Stomach (tissue), 9 donors: ENCODE results near the gene USHBP1. TPM values are rescaled to one million over a fixed set of nuclear protein-coding genes. Genes with fewer than 3 reads are reported as not detected.

Experiments
- DNase-seq, 2 donors: peaks; one replicate each; pipeline versions ENCODE4 v3.0.0 to v3.0.0-alpha.2; 2013 to 2019
- H3K27ac ChIP-seq, 5 donors: fragments of 200-600 bp in 4 of 5; sonication (generic) in 4 of 5; one replicate each; pipeline ENCODE4 v1.5.1; 2013 to 2019; ENCODE audit warnings: mild to moderate bottlenecking in 1 of 5, moderate library complexity in 1 of 5
- H3K27me3 ChIP-seq, 3 donors: fragments of 200-600 bp; sonication (generic); one replicate each; pipeline ENCODE4 v1.5.1; 2017 to 2019; ENCODE audit warnings: mixed run types in 1 of 3
- H3K36me3 ChIP-seq, 4 donors: fragments of 200-600 bp; sonication (generic); 1 replicate in 3 of 4; 2 replicates in 1 of 4; pipeline ENCODE4 v1.5.1; 2016 to 2019
- H3K4me1 ChIP-seq, 4 donors: fragments of 200-600 bp; sonication (generic); one replicate each; pipeline ENCODE4 v1.5.1; 2016 to 2019
- H3K4me3 ChIP-seq, 4 donors: fragments of 200-600 bp; sonication (generic) in 3 of 4; one replicate each; pipeline ENCODE4 v1.5.1; 2016 to 2019; ENCODE audit warnings: mild to moderate bottlenecking in 1 of 4
- H3K9me3 ChIP-seq, 4 donors: fragments of 200-600 bp; sonication (generic); one replicate each; pipeline ENCODE4 v1.5.1; 2016 to 2019
- CTCF ChIP-seq, 7 experiments: fragments of 450-650 bp in 4 of 7; fragments of 200-600 bp in 3 of 7; sonication (generic) in 3 of 7; IDR thresholded peaks; one replicate each; pipeline ENCODE4 v1.5.1; 2016 to 2019; ENCODE audit warnings: antibody characterized with exemption in 7 of 7, control low read depth in 2 of 7, mild to moderate bottlenecking in 1 of 7
- EP300 ChIP-seq: sonication (generic); formaldehyde crosslinking; IDR thresholded peaks from one replicate; pipeline ENCODE4 v1.6.1; 2017; ENCODE audit warnings: antibody characterized with exemption
- POLR2A ChIP-seq, 4 donors: fragments of 450-650 bp; IDR thresholded peaks; one replicate each; pipeline ENCODE4 v1.6.1; 2016; ENCODE audit warnings: antibody characterized with exemption in 4 of 4, control low read depth in 2 of 4, mild to moderate bottlenecking in 1 of 4, moderate library complexity in 1 of 4
- POLR2AphosphoS5 ChIP-seq, 3 donors: sonication (generic); formaldehyde crosslinking; IDR thresholded peaks; one replicate each; pipeline ENCODE4 v1.6.1; 2016; ENCODE audit warnings: antibody characterized with exemption in 3 of 3
- WGBS, 5 donors: extraction: QIAGEN DNeasy Blood & Tissue Kit in 3 of 5; methylation state at CpG; one replicate each; pipeline versions ENCODE4 v1.1.5 to v1.1.7; 2013 to 2018; 5-methylcytosine and 5-hydroxymethylcytosine counted together
- intact Hi-C: fragments of 100-400 bp; cut with DNase I; formaldehyde crosslinking; loops from one replicate; pipeline ENCODE4 v1.15.1; 2023; ENCODE audit warnings: low total_unique reads
- polyA plus RNA-seq, 3 donors: library from polyadenylated mRNA; stranded (reverse); fragments of 200-250 nt; gene quantifications; one replicate each; pipeline ENCODE4 v1.2.3, GENCODE V29; 2013
- total RNA-seq, 5 donors: library from RNA; depleted of rRNA; stranded (reverse); fragments of >200 nt; gene quantifications; one replicate each; pipeline versions ENCODE4 v1.1.0 to v1.2.3, GENCODE V29; 2014 to 2016
- donor health status: healthy with polysubstance abuse.
- donor health status: Bipolar disorder and iron deficiency.
- donor health status: healthy.

Gene USHBP1
- total and polyA plus RNA-seq, 8 donors: 2.1 to 7.7 (median 3.8) TPM; not detected in 2

DNA sequence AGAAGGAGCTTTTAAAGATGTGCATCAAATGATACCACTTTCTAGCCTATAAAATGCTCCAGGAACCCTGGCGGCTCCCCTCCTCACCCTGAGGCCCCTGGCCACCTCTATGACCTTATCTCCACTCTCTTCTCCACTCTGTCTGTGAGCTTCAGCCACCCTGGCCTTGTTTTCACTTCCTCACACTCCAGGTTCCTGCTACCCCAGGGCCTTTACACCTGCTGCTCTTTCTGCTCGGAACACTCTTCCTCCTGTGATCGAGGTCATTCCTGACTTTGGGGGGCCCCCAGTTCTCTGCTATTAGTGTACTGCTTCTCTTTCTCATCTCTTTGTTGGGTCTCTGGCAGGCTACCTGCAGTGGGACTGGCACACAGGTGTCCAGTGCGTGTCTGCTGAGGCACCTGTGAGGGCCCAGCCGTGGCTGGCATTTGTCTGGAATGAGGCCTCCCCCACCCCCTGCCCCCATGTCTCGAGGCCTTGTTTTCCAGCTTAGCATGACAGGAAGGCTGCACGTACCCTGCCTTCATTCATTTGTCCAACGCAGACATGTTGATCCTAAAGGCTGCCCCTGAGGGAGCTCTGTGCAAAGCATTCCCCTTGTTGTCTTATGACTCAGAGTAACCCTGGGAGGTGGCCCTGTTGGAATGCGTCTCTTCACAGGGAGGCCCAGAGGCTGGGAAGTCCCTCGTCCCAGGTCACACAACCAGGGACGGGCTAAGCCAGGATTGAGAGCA is 47.1 kb upstream of the USHBP1 start:
- WGBS, 5 donors: 62 to 80% (median 65%) methylated on average over 8 to 11 of the region's 11 CpGs
- peak overlapping the region in 1 of 4 donors; percentile 6 for H3K4me3 ChIP-seq
- H3K27me3 ChIP-seq: no peaks in the 10 kb centered on the region
- TF ChIP-seq POLR2A (IDR thresholded peaks at IDR 0.05) (no peak), CTCF (IDR thresholded peaks at IDR 0.05) (no peak), POLR2AphosphoS5 (IDR thresholded peaks at IDR 0.05) (no peak), EP300 (no peak)
- intact Hi-C loops: no loop called here
- H3K9me3 ChIP-seq: no peaks in the 10 kb centered on the region
- DNase-seq: no peak
- H3K36me3 ChIP-seq: peaks cover 26 to 50% (median 30%) of the 10 kb centered on the region in 4 donors
- H3K27ac ChIP-seq: peak overlapping the region in 1 of 5 donors; percentile 50
- H3K4me1 ChIP-seq: peaks cover 31 to 63% (median 43%) of the 10 kb centered on the region in 4 donors

DNA sequence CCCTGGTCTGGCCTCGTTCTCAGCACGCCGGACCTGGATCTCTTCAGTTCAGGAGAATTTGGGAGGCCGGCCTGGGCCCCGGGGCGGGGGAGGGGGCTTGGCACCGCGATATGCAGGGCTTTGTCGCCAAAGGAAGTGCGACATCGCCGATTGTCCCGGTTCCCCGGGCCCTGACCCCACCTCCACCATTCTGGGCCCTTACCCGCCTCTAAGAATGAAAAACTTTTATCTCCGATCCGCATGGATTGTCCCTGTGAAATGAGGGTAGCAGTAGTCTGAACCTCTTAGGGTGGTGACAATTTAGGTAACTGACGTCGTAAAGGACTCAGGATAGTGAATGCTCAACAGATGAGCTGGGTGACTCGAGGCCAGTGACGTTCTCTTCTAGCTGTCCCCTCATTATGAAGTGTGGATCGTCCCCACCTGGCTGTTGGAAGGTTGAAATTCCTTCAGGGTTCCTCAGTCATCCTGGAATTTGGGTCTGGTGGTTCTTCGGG is 45.5 kb upstream of the USHBP1 start:
- no peak for DNase-seq
- H3K27ac ChIP-seq: peak overlapping the region in 4 of 5 donors; percentile 73 to 91 (median 86)
- no peaks in the 10 kb centered on the region for H3K27me3 ChIP-seq
- TF ChIP-seq CTCF (IDR thresholded peaks at IDR 0.05) (no peak), POLR2AphosphoS5 (IDR thresholded peaks at IDR 0.05) (no peak)
- 6 to 8% (median 7%) methylated on average over 20 to 23 of the region's 23 CpGs for WGBS, 5 donors
- H3K4me1 ChIP-seq: peaks cover 38 to 74% (median 56%) of the 10 kb centered on the region in 4 donors
- no peaks in the 10 kb centered on the region for H3K9me3 ChIP-seq
- H3K4me3 ChIP-seq: peak overlapping the region; percentile 72 to 97 (median 86)
- intact Hi-C loops: no loop called here
- peaks cover 14 to 37% (median 15%) of the 10 kb centered on the region in 4 donors for H3K36me3 ChIP-seq

DNA sequence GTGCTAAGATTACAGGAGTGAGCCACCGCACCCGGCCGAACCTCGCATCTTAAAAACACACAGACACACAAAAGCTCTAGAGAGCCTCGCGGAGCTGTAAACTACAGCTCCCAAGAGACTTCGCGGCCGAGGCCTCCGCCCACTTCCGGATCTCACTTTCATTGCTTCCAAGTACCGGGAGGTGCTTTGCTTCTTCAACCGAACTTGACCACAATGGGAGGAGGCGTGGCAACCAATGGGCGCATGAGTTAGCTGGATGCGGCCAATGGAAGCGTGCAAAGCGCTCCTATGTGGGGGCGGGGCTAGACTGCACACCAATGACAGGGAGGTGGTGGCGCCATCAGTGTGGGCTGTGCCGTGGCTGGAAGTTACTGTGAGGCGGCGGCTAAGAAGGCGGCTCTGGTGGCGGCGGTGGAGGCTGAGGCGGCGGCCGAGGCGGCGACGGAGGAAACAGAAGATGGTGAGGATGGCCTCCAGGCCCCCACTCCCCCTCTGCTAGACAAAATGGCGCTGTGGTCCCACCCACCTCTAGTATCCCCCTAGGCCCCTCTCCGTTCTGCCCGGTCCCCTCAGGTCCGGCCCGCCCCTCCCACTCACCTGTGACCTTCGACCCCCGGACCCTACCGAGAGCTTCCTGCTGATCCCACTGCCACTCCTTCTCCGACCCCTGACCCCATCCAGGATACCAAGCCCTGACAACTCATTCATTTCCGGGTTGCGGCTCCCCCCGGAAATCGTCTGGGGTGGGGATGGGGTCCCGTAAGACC is 44.8 kb upstream of the USHBP1 start, which contains the start of gene DDA1:
Gene DDA1, plus strand, starts transcription at position 366 of the 767 bp plus-strand sequence. Its CDS starts 92 bp downstream, at position 458.
- Histone ChIP-seq H3K4me1 (peaks cover 38 to 77% (median 62%) of the 10 kb centered on the region in 4 donors), H3K9me3 (no peaks in the 10 kb centered on the region), H3K4me3 (peak within 1 kb of the TSS; percentile 72 to 97 (median 86)), H3K36me3 (peaks cover 9 to 31% (median 9%) of the 10 kb centered on the region in 4 donors), H3K27me3 (no peaks in the 10 kb centered on the region), H3K27ac (peak within 1 kb of the TSS; percentile 73 to 91 (median 84))
- TF ChIP-seq CTCF (IDR thresholded peaks at IDR 0.05): no peak
- TF ChIP-seq POLR2A (IDR thresholded peaks at IDR 0.05): peak in 2 of 4 donors; percentile 33 to 41
- TF ChIP-seq POLR2AphosphoS5 (IDR thresholded peaks at IDR 0.05): peak; percentile 62 to 91 (median 69)
- TF ChIP-seq EP300: no peak
- whole genome bisulfite sequencing, 5 donors: 0% methylated on average over 30 to 46 of the region's 46 CpGs
- peak; percentile 100 for DNase-seq
- intact Hi-C loops: no loop called here

DNA sequence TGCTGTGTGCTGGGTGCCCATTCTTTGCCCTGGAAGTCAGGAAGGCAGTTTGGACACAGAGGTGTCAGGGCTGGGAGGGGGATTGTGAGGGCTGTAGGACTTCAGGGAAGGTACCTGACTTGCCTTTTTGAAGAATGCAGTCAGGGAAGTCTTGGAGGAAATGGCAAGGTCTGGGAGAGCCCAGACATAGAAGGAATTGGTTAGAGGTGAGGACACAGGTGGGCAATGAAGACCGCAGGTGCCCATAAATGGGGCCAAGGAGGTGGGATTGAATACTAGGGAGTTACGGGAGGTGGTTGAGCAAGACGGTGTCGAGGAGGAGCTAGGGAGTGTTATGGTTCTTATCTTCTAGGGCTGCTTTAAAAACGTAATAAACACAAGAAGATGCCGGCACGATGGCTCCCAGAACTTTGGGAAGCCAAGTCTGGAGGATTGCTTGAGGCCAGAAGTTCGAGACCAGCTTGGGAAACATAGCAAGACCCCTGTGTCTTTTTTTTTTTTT is 43.4 kb upstream of the USHBP1 start:
- TF ChIP-seq EP300 (no peak), CTCF (IDR thresholded peaks at IDR 0.05) (no peak), POLR2A (IDR thresholded peaks at IDR 0.05) (no peak), POLR2AphosphoS5 (IDR thresholded peaks at IDR 0.05) (no peak)
- Histone ChIP-seq H3K27me3 (no peaks in the 10 kb centered on the region), H3K4me3 (no peak overlapping the region), H3K27ac (no peak overlapping the region), H3K36me3 (peaks cover 0 to 18% (median 0%) of the 10 kb centered on the region in 4 donors), H3K4me1 (peaks cover 45 to 81% (median 72%) of the 10 kb centered on the region in 4 donors), H3K9me3 (no peaks in the 10 kb centered on the region)
- intact Hi-C loops: no loop called here
- no peak for DNase-seq
- WGBS, 5 donors: 81 to 87% (median 86%) methylated on average over 8 of the region's 8 CpGs
